Progenitor cell of endocrine pancreas (in vitro differentiated cells): Measurements from ENCODE around the gene EIF2D. TPM values are rescaled to one million over a fixed set of nuclear protein-coding genes. Genes with fewer than 3 reads are reported as not detected.

ENCODE experiments used
- DNase-seq: peaks from one replicate; pipeline ENCODE4 v3.0.0; 2021; ENCODE audit warnings: low spot score; ENCODE audit not compliant: unreplicated experiment
- H3K27ac Mint-ChIP-seq: 2 replicates; pipeline ENCODE4 v1.8.0; 2021; ENCODE audit warnings: mild to moderate bottlenecking, moderate library complexity, mixed read lengths
- H3K27me3 Mint-ChIP-seq: 2 replicates; pipeline ENCODE4 v1.8.0; 2021; ENCODE audit warnings: mixed read lengths
- H3K36me3 Mint-ChIP-seq: 2 replicates; pipeline ENCODE4 v1.8.0; 2022; ENCODE audit warnings: mixed read lengths; ENCODE audit not compliant: insufficient read depth
- H3K4me1 Mint-ChIP-seq: 2 replicates; pipeline ENCODE4 v1.8.0; 2021; ENCODE audit warnings: low read depth, mixed read lengths
- H3K4me3 Mint-ChIP-seq: 2 replicates; pipeline ENCODE4 v1.8.0; 2021; ENCODE audit warnings: low read depth, mild to moderate bottlenecking, moderate library complexity, mixed read lengths
- H3K9me3 Mint-ChIP-seq: 2 replicates; pipeline ENCODE4 v1.8.0; 2021; ENCODE audit warnings: low read depth, mixed read lengths
- total RNA-seq: library from RNA; stranded (reverse); gene quantifications from 2 replicates; pipeline ENCODE4 v1.2.1, GENCODE V29; 2021
- TF ChIP-seq, protein P1 (sequence below): fragments of 200-600 bp; sonication (generic); IDR thresholded peaks from one replicate; pipeline ENCODE4 v1.5.0; 2021; ENCODE audit warnings: antibody characterized with exemption, mild to moderate bottlenecking; ENCODE audit not compliant: unreplicated experiment

Gene EIF2D
- total RNA-seq, 1 donor from 2014 or later, result 36.8 TPM

DNA sequence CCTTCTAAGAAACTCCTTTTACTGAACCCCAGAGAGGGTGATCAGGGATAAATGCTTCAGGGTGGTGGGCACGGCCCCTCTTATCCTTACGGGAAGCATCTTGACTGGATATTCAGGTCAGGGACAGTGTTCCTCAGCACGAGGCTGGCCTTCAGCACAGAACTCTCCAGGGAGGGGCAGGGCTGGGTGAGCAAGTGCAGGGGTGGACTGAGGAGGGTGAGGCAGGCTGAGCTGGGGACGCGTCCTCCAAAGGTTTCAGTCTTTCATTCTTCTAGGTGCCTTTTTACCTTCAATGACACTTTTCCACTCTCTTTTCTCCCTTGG, 52.6 kb downstream of the EIF2D start:
- Mint-ChIP-seq H3K9me3 (no peaks in the 10 kb centered on the region), H3K36me3 (no peaks in the 10 kb centered on the region), H3K27me3 (peaks cover 29% of the 10 kb centered on the region), H3K4me3 (no peak overlapping the region), H3K4me1 (peaks cover 38% of the 10 kb centered on the region), H3K27ac (no peak overlapping the region)
- DNase-seq, result no peak
- TF ChIP-seq, protein P1, sequence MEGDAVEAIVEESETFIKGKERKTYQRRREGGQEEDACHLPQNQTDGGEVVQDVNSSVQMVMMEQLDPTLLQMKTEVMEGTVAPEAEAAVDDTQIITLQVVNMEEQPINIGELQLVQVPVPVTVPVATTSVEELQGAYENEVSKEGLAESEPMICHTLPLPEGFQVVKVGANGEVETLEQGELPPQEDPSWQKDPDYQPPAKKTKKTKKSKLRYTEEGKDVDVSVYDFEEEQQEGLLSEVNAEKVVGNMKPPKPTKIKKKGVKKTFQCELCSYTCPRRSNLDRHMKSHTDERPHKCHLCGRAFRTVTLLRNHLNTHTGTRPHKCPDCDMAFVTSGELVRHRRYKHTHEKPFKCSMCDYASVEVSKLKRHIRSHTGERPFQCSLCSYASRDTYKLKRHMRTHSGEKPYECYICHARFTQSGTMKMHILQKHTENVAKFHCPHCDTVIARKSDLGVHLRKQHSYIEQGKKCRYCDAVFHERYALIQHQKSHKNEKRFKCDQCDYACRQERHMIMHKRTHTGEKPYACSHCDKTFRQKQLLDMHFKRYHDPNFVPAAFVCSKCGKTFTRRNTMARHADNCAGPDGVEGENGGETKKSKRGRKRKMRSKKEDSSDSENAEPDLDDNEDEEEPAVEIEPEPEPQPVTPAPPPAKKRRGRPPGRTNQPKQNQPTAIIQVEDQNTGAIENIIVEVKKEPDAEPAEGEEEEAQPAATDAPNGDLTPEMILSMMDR, result no peak

DNA sequence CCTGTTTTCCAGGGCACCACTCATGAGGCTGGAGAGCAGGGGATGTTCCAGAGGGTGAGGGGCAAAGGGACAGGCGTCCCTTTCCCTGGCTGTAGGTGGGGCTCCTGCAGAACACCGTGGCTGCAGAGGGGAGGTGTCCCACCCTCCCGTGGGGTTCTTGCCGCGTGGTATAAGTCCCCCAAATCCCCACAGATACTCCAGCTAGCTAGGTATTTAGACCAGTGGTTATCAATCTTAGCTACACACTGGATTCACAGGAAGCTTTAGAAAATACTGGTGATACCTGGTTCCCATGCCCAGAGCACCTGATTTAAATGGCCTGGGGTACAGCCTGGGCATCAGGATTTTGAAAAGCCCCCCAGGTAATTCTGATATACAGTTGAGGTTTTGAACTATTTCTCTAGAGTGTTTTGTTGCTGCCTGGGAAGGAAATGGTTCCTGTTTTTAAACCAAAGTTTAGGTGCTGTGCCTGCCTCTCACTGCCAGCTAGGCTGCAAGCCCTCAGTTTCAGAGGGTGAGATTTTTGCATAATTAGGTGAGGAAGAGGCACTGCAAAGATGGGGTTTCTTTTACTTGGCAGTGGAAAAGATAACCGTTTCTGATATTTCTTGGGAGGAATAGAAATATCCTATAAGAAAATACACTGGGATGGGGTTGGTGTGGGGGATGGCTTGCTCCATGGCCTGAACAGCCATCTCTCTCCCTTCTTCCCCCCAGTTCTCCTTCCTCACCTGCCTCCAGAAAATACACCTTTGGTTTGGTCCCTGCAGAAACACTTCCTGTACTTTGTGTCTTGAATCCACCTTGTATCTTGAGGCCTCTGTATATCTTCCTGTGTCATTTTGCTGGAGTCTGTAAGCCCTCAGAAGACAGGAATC, 53.2 kb downstream of the EIF2D start:
- Mint-ChIP-seq H3K4me1 (peaks cover 38% of the 10 kb centered on the region), H3K27ac (no peak overlapping the region), H3K4me3 (no peak overlapping the region), H3K27me3 (peaks cover 28% of the 10 kb centered on the region), H3K9me3 (no peaks in the 10 kb centered on the region), H3K36me3 (no peaks in the 10 kb centered on the region)
- TF ChIP-seq, protein P1, result no peak
- DNase-seq, result no peak

GRCh38 chr1:206557636-206558473, 54.4 kb downstream of the EIF2D start:
- Mint-ChIP-seq H3K27me3 (peaks cover 29% of the 10 kb centered on the region), H3K4me3 (peak overlapping the region; percentile 69), H3K36me3 (no peaks in the 10 kb centered on the region), H3K4me1 (peaks cover 38% of the 10 kb centered on the region), H3K9me3 (no peaks in the 10 kb centered on the region), H3K27ac (no peak overlapping the region)
- no peak for DNase-seq
- TF ChIP-seq, protein P1, result no peak

DNA sequence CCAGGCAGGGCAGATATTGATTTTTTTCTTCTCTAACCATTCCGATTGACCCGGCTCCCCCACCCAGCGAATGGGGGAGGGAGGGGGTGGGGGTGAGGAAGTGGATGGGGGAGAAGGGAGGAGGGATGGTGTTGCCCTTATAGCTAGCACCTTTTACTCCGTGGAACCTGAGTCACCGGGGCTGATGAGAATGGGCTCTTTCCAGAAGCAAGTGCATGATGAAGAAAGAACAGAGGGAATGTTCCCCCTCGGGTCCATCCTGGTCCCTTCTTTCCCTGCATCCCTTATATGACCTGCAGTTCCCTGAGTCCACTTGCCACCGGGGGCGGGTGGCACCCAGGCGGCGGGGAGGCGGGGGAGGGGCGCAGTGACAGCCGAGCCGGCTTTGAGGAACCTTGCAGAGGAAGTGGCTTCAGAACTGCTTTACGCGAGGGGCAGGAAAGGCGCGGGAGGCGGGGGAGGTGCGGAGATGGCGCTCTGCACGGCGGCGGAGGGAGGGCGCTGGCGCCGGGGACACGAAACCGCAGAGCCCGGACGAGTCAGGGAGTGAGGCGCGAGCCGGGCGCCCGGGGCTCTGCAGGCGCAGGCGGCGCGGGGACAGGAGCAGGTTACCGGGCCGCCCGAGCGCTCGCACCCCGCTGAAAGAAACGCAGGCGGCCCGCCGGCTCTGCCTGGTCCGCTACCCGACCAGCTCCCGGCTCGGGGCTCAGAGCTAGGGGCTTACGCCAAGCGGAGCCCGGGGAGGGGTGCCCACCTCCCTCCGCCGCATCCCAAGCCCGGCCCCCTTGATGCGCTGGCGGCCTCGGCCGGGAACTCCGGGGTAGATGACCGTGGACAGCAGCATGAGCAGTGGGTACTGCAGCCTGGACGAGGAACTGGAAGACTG, 55.3 kb downstream of the EIF2D start:
- Mint-ChIP-seq H3K4me1 (peaks cover 38% of the 10 kb centered on the region), H3K27ac (peak overlapping the region; percentile 59), H3K9me3 (no peaks in the 10 kb centered on the region), H3K4me3 (peak overlapping the region; percentile 69), H3K36me3 (no peaks in the 10 kb centered on the region), H3K27me3 (peaks cover 34% of the 10 kb centered on the region)
- DNase-seq, result peak; percentile 51
- TF ChIP-seq, protein P1, result no peak
